Gastrocnemius medialis (tissue), 4 donors: ENCODE data around the gene NRCAM. TPM values are rescaled to one million over a fixed set of nuclear protein-coding genes. Genes with fewer than 3 reads are reported as not detected.

Experiments used
- ATAC-seq, 2 donors: fragments of 150-250 bp; one replicate each; pipeline ENCODE4 v1.9.1; 2016
- DNase-seq, 2 donors: peaks; one replicate each; pipeline ENCODE4 v3.0.0-alpha.2; 2019
- H3K27ac ChIP-seq, 4 donors: fragments of 200-600 bp; sonication (generic); 1 replicate in 1 of 4; 2 replicates in 3 of 4; pipeline ENCODE4 v1.5.1; 2016 to 2018; ENCODE audit warnings: mild to moderate bottlenecking in 2 of 4, moderate library complexity in 1 of 4
- H3K27me3 ChIP-seq, 3 donors: fragments of 200-600 bp; sonication (generic) in 2 of 3; 1 replicate in 1 of 3; 2 replicates in 2 of 3; pipeline versions ENCODE4 v1.5.1 to v1.6.0; 2016 to 2019; ENCODE audit warnings: mild to moderate bottlenecking in 1 of 3, moderate library complexity in 1 of 3
- H3K36me3 ChIP-seq, 2 donors: fragments of 200-600 bp; sonication (generic) in 1 of 2; one replicate each; pipeline ENCODE4 v1.5.1; 2017 to 2018
- H3K4me1 ChIP-seq, 2 donors: fragments of 200-600 bp; sonication (generic) in 1 of 2; one replicate each; pipeline ENCODE4 v1.5.1; 2016 to 2017; ENCODE audit warnings: mild to moderate bottlenecking in 2 of 2
- H3K4me3 ChIP-seq, 4 donors: fragments of 200-600 bp; sonication (generic) in 3 of 4; 1 replicate in 1 of 4; 2 replicates in 3 of 4; pipeline ENCODE4 v1.5.1; 2016 to 2019; ENCODE audit warnings: mild to moderate bottlenecking in 2 of 4
- H3K9me3 ChIP-seq, 3 donors: fragments of 200-600 bp; sonication (generic) in 2 of 3; 1 replicate in 1 of 3; 2 replicates in 2 of 3; pipeline ENCODE4 v1.5.1; 2016 to 2019
- POLR2A ChIP-seq, 2 donors: fragments of 450-650 bp; IDR thresholded peaks; one replicate each; pipeline ENCODE4 v1.6.1; 2017; ENCODE audit warnings: antibody characterized with exemption in 2 of 2, mild to moderate bottlenecking in 2 of 2, moderate library complexity in 2 of 2
- in situ Hi-C, 4 donors: fragments of 200-750 bp; cut with MboI; loops; one replicate each; pipeline versions ENCODE4 v1.15.0 to v1.8.0; 2017; ENCODE audit warnings: low sequenced_read_pairs in 4 of 4
- intact Hi-C: fragments of 100-400 bp; cut with DNase I; formaldehyde crosslinking; loops from one replicate; pipeline ENCODE4 v1.15.1; 2023; ENCODE audit warnings: low total_unique reads
- total RNA-seq, 4 donors: library from RNA; depleted of rRNA; stranded (reverse); fragments of >200 nt; gene quantifications; one replicate each; pipeline versions ENCODE4 v1.1.0 to v1.2.3, GENCODE V29; 2016
- TF ChIP-seq, protein P1 (sequence below), 5 experiments: fragments of 450-650 bp in 3 of 5; fragments of 200-600 bp in 2 of 5; sonication (generic) in 2 of 5; IDR thresholded peaks in 4 of 5; conservative IDR thresholded peaks in 1 of 5; 1 replicate in 4 of 5; 2 replicates in 1 of 5; pipeline ENCODE4 v1.5.1; 2016 to 2019; ENCODE audit warnings: antibody characterized with exemption in 5 of 5, mild to moderate bottlenecking in 3 of 5, moderate library complexity in 3 of 5

Gene NRCAM
- total RNA-seq, 4 donors from 2014 or later = 0.18 to 0.31 (median 0.23) TPM; not detected in 1

DNA sequence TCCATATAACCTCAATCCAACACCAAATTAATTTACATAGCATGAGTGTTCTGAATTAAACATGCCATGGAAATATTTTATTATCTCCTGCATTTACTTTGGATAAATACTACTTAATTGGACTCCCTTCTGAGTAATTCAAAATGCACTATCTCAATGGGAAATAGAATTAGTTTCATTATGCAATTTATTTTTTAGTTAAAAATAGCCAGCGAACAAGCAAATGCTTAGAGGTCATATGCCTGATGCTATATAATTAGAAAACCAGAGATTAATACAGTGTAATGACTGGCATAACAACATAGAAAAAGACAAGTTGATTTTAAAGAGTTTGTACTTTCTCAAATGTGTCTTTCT, 165.1 kb downstream of the NRCAM start:
- ATAC-seq (no peak), DNase-seq (no peak)
- intact Hi-C loops (no loop called here), in situ Hi-C loops (no loop called here)
- no peak overlapping the region for H3K27ac ChIP-seq
- no peaks in the 10 kb centered on the region for H3K36me3 ChIP-seq
- no peak for TF ChIP-seq POLR2A (IDR thresholded peaks at IDR 0.05)
- TF ChIP-seq, protein P1, sequence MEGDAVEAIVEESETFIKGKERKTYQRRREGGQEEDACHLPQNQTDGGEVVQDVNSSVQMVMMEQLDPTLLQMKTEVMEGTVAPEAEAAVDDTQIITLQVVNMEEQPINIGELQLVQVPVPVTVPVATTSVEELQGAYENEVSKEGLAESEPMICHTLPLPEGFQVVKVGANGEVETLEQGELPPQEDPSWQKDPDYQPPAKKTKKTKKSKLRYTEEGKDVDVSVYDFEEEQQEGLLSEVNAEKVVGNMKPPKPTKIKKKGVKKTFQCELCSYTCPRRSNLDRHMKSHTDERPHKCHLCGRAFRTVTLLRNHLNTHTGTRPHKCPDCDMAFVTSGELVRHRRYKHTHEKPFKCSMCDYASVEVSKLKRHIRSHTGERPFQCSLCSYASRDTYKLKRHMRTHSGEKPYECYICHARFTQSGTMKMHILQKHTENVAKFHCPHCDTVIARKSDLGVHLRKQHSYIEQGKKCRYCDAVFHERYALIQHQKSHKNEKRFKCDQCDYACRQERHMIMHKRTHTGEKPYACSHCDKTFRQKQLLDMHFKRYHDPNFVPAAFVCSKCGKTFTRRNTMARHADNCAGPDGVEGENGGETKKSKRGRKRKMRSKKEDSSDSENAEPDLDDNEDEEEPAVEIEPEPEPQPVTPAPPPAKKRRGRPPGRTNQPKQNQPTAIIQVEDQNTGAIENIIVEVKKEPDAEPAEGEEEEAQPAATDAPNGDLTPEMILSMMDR (IDR thresholded peaks at IDR 0.05 in 4 of 5, conservative IDR thresholded peaks at IDR 0.05 in 1 of 5) = no peak
- no peak overlapping the region for H3K4me3 ChIP-seq
- no peaks in the 10 kb centered on the region for H3K27me3 ChIP-seq
- no peaks in the 10 kb centered on the region for H3K4me1 ChIP-seq
- no peaks in the 10 kb centered on the region for H3K9me3 ChIP-seq

DNA sequence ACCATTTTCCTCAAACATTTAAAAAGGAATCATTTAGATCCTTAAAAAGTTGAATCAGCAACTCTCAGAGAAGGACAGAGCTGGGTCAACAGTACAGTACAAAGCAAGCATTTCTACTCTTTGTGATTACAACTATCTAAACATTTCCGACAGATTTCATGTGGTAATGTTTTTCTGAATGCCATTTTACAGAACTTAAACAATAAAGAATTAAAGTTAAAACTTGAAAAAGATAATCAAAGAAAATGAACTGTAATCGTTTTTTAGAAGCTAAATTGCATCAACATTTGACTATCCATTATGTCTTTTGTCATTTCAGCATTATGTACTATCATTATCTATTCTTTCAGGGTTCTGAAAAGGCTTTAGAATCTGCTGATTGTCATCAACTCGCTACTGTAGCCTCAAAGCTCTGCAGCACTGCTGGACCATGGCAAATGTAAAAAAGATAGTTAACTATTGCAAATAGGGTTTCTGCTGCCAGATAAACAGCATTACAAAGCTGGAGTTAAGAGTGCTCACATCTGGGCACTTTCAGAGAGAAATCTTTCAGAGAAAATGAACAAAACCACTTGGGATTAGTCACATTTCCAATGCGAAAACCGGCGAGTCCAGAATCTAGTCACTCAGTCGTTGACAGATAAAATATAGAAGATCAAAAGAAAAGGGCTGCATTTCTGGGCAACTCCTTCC, 165.6 kb downstream of the NRCAM start:
- no peaks in the 10 kb centered on the region for H3K4me1 ChIP-seq
- TF ChIP-seq POLR2A (IDR thresholded peaks at IDR 0.05) = no peak
- TF ChIP-seq, protein P1 (IDR thresholded peaks at IDR 0.05 in 4 of 5, conservative IDR thresholded peaks at IDR 0.05 in 1 of 5) = no peak
- H3K27ac ChIP-seq = no peak overlapping the region
- ATAC-seq (no peak), DNase-seq (no peak)
- H3K9me3 ChIP-seq = no peaks in the 10 kb centered on the region
- no peaks in the 10 kb centered on the region for H3K36me3 ChIP-seq
- in situ Hi-C loops = no loop called here
- no peak overlapping the region for H3K4me3 ChIP-seq
- H3K27me3 ChIP-seq = no peaks in the 10 kb centered on the region
- intact Hi-C loops = no loop called here

DNA sequence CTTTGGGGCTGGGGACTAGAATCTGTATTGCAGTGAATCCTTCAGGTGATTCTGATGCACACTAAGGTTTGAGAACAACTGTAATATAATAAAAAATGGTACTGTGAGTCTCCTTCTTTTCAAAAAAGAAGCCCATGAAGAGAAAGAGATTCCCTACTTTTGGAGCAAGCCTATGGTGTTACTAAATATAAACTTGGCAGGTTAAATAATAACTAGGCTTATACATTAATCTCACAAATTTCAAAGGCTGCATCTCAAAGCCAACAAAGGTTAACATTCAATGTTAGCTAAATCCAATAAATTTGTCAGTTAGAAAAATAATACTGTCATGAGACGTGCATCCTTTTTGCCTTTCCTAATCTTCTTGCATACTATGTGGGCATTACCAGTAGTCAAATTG, 166.4 kb downstream of the NRCAM start:
- H3K4me1 ChIP-seq = no peaks in the 10 kb centered on the region
- no peak overlapping the region for H3K27ac ChIP-seq
- no peak overlapping the region for H3K4me3 ChIP-seq
- intact Hi-C loops (no loop called here), in situ Hi-C loops (no loop called here)
- no peak for ATAC-seq
- TF ChIP-seq, protein P1 (IDR thresholded peaks at IDR 0.05 in 4 of 5, conservative IDR thresholded peaks at IDR 0.05 in 1 of 5) = no peak
- TF ChIP-seq POLR2A (IDR thresholded peaks at IDR 0.05) = no peak
- H3K36me3 ChIP-seq = no peaks in the 10 kb centered on the region
- H3K27me3 ChIP-seq = no peaks in the 10 kb centered on the region
- DNase-seq = no peak
- no peaks in the 10 kb centered on the region for H3K9me3 ChIP-seq

DNA sequence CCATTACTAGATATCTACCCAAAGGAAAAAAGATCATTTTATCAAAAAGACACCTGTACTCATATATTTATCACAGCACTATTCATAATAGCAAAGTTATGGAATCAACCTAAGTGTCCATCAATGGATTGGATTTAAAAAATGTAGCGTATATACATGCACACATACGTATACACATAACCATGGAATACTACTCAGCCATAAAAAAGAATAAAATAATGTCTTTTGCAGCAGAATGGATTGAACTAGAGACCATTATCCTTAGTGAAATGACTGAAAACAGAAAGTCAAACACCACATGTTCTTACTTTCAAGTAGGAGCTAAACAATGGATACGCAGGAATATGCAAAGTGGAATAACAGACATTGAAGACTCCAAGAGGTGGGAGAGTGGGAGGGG, 168.4 kb downstream of the NRCAM start:
- H3K36me3 ChIP-seq = no peaks in the 10 kb centered on the region
- H3K27me3 ChIP-seq = no peaks in the 10 kb centered on the region
- H3K4me3 ChIP-seq = no peak overlapping the region
- DNase-seq (no peak), ATAC-seq (no peak)
- in situ Hi-C loops (no loop called here), intact Hi-C loops (no loop called here)
- TF ChIP-seq POLR2A (IDR thresholded peaks at IDR 0.05) = no peak
- TF ChIP-seq, protein P1 (IDR thresholded peaks at IDR 0.05 in 4 of 5, conservative IDR thresholded peaks at IDR 0.05 in 1 of 5) = no peak
- H3K4me1 ChIP-seq = no peaks in the 10 kb centered on the region
- no peaks in the 10 kb centered on the region for H3K9me3 ChIP-seq
- H3K27ac ChIP-seq = no peak overlapping the region
